OCI-LY7 (cell line): Measurements from ENCODE around the gene PHACTR1.

ENCODE experiments used
- CTCF ChIP-seq: fragments of 200-600 bp; sonication (generic); conservative IDR thresholded peaks from 2 replicates; pipeline ENCODE4 v1.5.1; 2014; ENCODE audit warnings: mild to moderate bottlenecking, antibody characterized with exemption, low read length, moderate library complexity, mixed read lengths
- EZH2phosphoT487 ChIP-seq: fragments of 200-600 bp; sonication (generic); IDR thresholded peaks from 2 replicates; pipeline ENCODE4 v1.6.1; 2018; ENCODE audit warnings: low read depth, borderline replicate concordance, mild to moderate bottlenecking, mixed run types, antibody characterized with exemption, low read length, moderate library complexity, mixed read lengths

GRCh38 chr6:13314806-13315205, 598.2 kb downstream of the PHACTR1 start:
- TF ChIP-seq CTCF = no peak
- TF ChIP-seq EZH2phosphoT487 = no peak
